ENCODE measurements around the gene PRKAR1B.

The PRKAR1B gene

DNA sequence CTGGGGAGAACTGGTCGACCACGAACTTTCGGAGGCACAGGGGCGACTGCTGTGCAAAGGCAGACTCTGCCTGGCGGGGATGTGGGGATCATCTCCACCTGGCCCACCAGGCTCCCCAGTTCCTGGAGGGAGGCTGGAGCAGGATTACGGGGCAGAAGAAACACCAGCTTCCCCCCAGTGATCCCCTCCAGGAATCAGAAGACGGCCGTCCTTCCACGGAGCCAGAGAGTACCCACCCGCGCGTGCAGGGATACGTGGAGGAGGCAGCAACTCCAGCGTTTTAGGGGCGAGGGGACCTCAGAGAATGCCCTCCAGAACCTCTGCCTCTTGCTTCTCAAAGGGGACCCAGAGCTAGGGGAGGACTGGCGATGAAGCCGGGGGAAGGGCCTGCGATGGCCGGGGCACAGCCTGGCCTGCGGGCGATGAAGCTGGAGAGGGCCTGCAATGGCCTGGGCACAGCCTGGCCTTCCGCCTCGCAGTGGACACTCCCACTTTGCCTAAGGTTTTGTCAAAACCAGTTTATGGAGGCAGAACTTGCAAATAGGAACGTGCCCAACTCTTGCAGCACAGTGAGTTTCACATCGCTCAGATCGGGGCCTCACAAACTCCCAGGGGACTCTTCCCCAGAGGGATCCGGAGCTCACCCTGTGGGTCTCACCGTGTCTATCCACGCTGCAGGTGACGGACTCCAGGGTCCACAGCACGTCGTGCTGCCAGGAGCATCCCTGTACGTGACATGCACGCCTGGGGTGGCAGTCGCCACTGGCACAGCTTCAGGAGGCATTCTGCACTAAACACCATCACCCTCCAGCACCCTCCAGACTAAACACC lies 129.5 kb downstream of the PRKAR1B start:
- Histone ChIP-seq H3K9me3 (ENCODE audit: control insufficient read depth, insufficient read depth, low read depth, low read length) (no peaks in the 10 kb centered on the region), H3K27ac (ENCODE audit: extremely low read depth, low read depth, low read length) (no peak overlapping the region), H3K4me1 (ENCODE audit: control insufficient read depth, insufficient read depth, low read length) (no peaks in the 10 kb centered on the region), H3K4me3 (ENCODE audit: low read depth, low read length) (no peak overlapping the region), H3K36me3 (ENCODE audit: control insufficient read depth in 2 of 2, insufficient read depth in 1 of 2, low read length in 2 of 2) (no peaks in the 10 kb centered on the region)
- no peak for TF ChIP-seq ZNF239 (tag by site-specific recombination; IDR thresholded peaks at IDR 0.05)
- TF ChIP-seq ZNF600 (tag by site-specific recombination; IDR thresholded peaks at IDR 0.05), result peak; percentile 63
- TF ChIP-seq, protein P1, sequence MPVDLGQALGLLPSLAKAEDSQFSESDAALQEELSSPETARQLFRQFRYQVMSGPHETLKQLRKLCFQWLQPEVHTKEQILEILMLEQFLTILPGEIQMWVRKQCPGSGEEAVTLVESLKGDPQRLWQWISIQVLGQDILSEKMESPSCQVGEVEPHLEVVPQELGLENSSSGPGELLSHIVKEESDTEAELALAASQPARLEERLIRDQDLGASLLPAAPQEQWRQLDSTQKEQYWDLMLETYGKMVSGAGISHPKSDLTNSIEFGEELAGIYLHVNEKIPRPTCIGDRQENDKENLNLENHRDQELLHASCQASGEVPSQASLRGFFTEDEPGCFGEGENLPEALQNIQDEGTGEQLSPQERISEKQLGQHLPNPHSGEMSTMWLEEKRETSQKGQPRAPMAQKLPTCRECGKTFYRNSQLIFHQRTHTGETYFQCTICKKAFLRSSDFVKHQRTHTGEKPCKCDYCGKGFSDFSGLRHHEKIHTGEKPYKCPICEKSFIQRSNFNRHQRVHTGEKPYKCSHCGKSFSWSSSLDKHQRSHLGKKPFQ (tag by site-specific recombination; IDR thresholded peaks at IDR 0.05), result no peak
- no peak for TF ChIP-seq GFI1B (tag by site-specific recombination; IDR thresholded peaks at IDR 0.05)
- no peak for TF ChIP-seq ZNF48 (tag by site-specific recombination; IDR thresholded peaks at IDR 0.05)
- ChIA-PET CTCF (no interaction called here), POLR2A (no interaction called here)

DNA sequence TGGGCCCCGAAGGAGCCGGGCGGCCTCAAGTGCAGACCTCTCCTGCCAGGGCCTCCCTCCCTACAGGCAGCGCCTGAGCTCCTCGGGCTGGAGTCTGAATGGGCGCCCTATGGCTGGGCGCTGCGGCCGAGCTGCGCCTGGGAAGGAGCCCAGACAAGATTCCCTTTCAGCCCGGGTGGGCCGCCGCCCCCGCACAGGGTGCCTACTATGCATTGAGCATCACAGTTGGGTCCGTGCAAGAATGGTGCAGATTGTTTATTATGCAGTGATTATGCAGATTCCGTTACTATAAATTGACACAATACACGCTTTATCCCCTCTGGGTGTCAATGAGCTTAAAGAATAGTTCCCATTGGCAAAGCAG lies 130.3 kb downstream of the PRKAR1B start:
- ChIA-PET POLR2A (interaction anchor here (0.6 kb wide), 1 partner anchor 76 kb away, joined by 6 read pairs; no protein-coding TSS in a partner anchor), CTCF (no interaction called here)
- H3K4me3 ChIP-seq (ENCODE audit: low read depth, low read length), result no peak overlapping the region
- H3K9me3 ChIP-seq (ENCODE audit: control insufficient read depth, insufficient read depth, low read depth, low read length), result no peaks in the 10 kb centered on the region
- no peaks in the 10 kb centered on the region for H3K36me3 ChIP-seq (ENCODE audit: control insufficient read depth in 2 of 2, insufficient read depth in 1 of 2, low read length in 2 of 2)
- no peaks in the 10 kb centered on the region for H3K4me1 ChIP-seq (ENCODE audit: control insufficient read depth, insufficient read depth, low read length)
- TF ChIP-seq EGR2 (tag by site-specific recombination; IDR thresholded peaks at IDR 0.05; ENCODE audit: low read depth) (no peak), ZFP41 (tag by site-specific recombination; IDR thresholded peaks at IDR 0.05; ENCODE audit: borderline replicate concordance) (no peak), ZNF350 (tag by site-specific recombination; IDR thresholded peaks at IDR 0.05) (no peak), RBAK (tag by site-specific recombination; IDR thresholded peaks at IDR 0.05) (no peak), ZNF658 (tag by site-specific recombination; IDR thresholded peaks at IDR 0.05) (no peak), SCRT2 (tag by site-specific recombination; IDR thresholded peaks at IDR 0.05) (no peak), GLI2 (tag by site-specific recombination; IDR thresholded peaks at IDR 0.05; ENCODE audit: borderline replicate concordance, low read depth) (no peak), KLF16 (tag by site-specific recombination; IDR thresholded peaks at IDR 0.05) (no peak), ZBTB7A (tag by site-specific recombination; IDR thresholded peaks at IDR 0.05; ENCODE audit: low read depth) (no peak), ZNF211 (tag by site-specific recombination; IDR thresholded peaks at IDR 0.05; ENCODE audit: low read depth) (no peak), ZNF140 (tag by site-specific recombination; IDR thresholded peaks at IDR 0.05) (no peak)
- TF ChIP-seq, protein P2, sequence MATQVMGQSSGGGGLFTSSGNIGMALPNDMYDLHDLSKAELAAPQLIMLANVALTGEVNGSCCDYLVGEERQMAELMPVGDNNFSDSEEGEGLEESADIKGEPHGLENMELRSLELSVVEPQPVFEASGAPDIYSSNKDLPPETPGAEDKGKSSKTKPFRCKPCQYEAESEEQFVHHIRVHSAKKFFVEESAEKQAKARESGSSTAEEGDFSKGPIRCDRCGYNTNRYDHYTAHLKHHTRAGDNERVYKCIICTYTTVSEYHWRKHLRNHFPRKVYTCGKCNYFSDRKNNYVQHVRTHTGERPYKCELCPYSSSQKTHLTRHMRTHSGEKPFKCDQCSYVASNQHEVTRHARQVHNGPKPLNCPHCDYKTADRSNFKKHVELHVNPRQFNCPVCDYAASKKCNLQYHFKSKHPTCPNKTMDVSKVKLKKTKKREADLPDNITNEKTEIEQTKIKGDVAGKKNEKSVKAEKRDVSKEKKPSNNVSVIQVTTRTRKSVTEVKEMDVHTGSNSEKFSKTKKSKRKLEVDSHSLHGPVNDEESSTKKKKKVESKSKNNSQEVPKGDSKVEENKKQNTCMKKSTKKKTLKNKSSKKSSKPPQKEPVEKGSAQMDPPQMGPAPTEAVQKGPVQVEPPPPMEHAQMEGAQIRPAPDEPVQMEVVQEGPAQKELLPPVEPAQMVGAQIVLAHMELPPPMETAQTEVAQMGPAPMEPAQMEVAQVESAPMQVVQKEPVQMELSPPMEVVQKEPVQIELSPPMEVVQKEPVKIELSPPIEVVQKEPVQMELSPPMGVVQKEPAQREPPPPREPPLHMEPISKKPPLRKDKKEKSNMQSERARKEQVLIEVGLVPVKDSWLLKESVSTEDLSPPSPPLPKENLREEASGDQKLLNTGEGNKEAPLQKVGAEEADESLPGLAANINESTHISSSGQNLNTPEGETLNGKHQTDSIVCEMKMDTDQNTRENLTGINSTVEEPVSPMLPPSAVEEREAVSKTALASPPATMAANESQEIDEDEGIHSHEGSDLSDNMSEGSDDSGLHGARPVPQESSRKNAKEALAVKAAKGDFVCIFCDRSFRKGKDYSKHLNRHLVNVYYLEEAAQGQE (tag by site-specific recombination; IDR thresholded peaks at IDR 0.05), result no peak
- TF ChIP-seq, protein P3, sequence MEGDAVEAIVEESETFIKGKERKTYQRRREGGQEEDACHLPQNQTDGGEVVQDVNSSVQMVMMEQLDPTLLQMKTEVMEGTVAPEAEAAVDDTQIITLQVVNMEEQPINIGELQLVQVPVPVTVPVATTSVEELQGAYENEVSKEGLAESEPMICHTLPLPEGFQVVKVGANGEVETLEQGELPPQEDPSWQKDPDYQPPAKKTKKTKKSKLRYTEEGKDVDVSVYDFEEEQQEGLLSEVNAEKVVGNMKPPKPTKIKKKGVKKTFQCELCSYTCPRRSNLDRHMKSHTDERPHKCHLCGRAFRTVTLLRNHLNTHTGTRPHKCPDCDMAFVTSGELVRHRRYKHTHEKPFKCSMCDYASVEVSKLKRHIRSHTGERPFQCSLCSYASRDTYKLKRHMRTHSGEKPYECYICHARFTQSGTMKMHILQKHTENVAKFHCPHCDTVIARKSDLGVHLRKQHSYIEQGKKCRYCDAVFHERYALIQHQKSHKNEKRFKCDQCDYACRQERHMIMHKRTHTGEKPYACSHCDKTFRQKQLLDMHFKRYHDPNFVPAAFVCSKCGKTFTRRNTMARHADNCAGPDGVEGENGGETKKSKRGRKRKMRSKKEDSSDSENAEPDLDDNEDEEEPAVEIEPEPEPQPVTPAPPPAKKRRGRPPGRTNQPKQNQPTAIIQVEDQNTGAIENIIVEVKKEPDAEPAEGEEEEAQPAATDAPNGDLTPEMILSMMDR (tag by site-specific recombination; IDR thresholded peaks at IDR 0.05), result no peak
- H3K27ac ChIP-seq (ENCODE audit: extremely low read depth, low read depth, low read length), result no peak overlapping the region
